HS-27A (cell line): Measurements from ENCODE around the gene TTI1.

Source experiments
- DNase-seq: peaks from one replicate; pipeline ENCODE4 v3.0.0-alpha.2; 2012; ENCODE audit warnings: low read depth, missing footprints

Gene TTI1

GRCh38 chr20:38033330-38034107, at the start of gene TTI1, which contains the start of gene RPRD1B:
TTI1 (minus strand) TSS chr20:38033456; CDS start chr20:38013816, 19,640 bp downstream.
RPRD1B (plus strand) TSS chr20:38033746; CDS start chr20:38033948, 202 bp downstream.
- DNase-seq, result peak; percentile 85

- DNase-seq, result no peak
These were observed 49.6 kb upstream of the TTI1 start for GRCh38 chr20:38082894-38083293.

- no peak for DNase-seq
These were observed 48.3 kb upstream of the TTI1 start for GRCh38 chr20:38081575-38081974.

- DNase-seq, result no peak
These were observed 46.1 kb upstream of the TTI1 start for GRCh38 chr20:38079353-38079752.

- no peak for DNase-seq
These were observed 44.8 kb upstream of the TTI1 start for GRCh38 chr20:38078084-38078483.

GRCh38 chr20:38076548-38076947, 43.3 kb upstream of the TTI1 start:
- DNase-seq, result no peak

GRCh38 chr20:38075161-38075998, 42.1 kb upstream of the TTI1 start:
- DNase-seq, result no peak

- peak; percentile 99 for DNase-seq
These were observed 40.2 kb upstream of the TTI1 start for GRCh38 chr20:38073307-38074071.

- no peak for DNase-seq
These were observed 39.6 kb upstream of the TTI1 start for GRCh38 chr20:38072898-38073297.

GRCh38 chr20:38067717-38068365, 34.6 kb upstream of the TTI1 start:
- DNase-seq, result no peak

GRCh38 chr20:38066969-38067716, 33.9 kb upstream of the TTI1 start:
- no peak for DNase-seq

- DNase-seq, result no peak
These were observed 32.6 kb upstream of the TTI1 start for GRCh38 chr20:38065764-38066375.

GRCh38 chr20:38063911-38064530, 30.8 kb upstream of the TTI1 start:
- DNase-seq, result no peak

GRCh38 chr20:38062890-38063289, 29.6 kb upstream of the TTI1 start:
- no peak for DNase-seq

GRCh38 chr20:38061109-38061508, 27.9 kb upstream of the TTI1 start:
- no peak for DNase-seq

GRCh38 chr20:38060536-38060935, 27.3 kb upstream of the TTI1 start:
- DNase-seq, result peak; percentile 41

- DNase-seq, result no peak
These were observed 26.6 kb upstream of the TTI1 start for GRCh38 chr20:38059832-38060231.

- DNase-seq, result peak; percentile 75
These were observed 24.2 kb upstream of the TTI1 start for GRCh38 chr20:38057351-38057972.

GRCh38 chr20:38055848-38056247, 22.6 kb upstream of the TTI1 start:
- DNase-seq, result no peak

- DNase-seq, result no peak
These were observed 22.0 kb upstream of the TTI1 start for GRCh38 chr20:38055294-38055693.
